HepG2 (cell line): ENCODE data around the gene EPS8L3. TPM values are rescaled to one million over a fixed set of nuclear protein-coding genes. Genes with fewer than 3 reads are reported as not detected.

Source experiments
- ATAC-seq: fragments of 200-7000 bp; cut with Tn5 transposase; 3 replicates; pipeline ENCODE4 v1.9.1; 2020; ENCODE audit warnings: mild to moderate bottlenecking, moderate library complexity
- BruUV-seq: library from RNA; stranded (reverse); fragments of 400-500 nt; replicated peaks from 2 replicates; lab custom pipeline; 2021; lab: Mats Ljungman, UMichigan
- CTCF ChIA-PET: fragments of 300-600 bp; formaldehyde crosslinking; extraction: SDS; loops from one replicate; lab custom pipeline; 2021; ENCODE audit warnings: low total read pairs, inconsistent platforms, low intra/inter-chr PET ratio; lab: Yijun Ruan, JAX
- POLR2A ChIA-PET: fragments of 350-600 bp; sonication (Branson Sonifier 250); formaldehyde crosslinking; loops from one replicate; lab custom pipeline; 2020; ENCODE audit warnings: antibody characterized with exemption, inconsistent platforms; lab: Yijun Ruan, JAX
- DNase-seq: peaks from one replicate; pipeline ENCODE4 v3.0.0-alpha.2; 2015; ENCODE audit warnings: low spot score
- FAIRE-seq: peaks from 3 replicates; lab custom pipeline; 2011; peaks lifted over from hg19 to GRCh38; lab: Jason Lieb, UNC
- H2AFZ ChIP-seq: one replicate; pipeline ENCODE4 v1.6.1; 2011; ENCODE audit warnings: low read length, inconsistent platforms
- H3K27ac ChIP-seq: fragments of 300-600 bp; 3 replicates; pipeline ENCODE4 v1.8.0; 2011; ENCODE audit warnings: mixed run types, mild to moderate bottlenecking, mixed read lengths, low read length, inconsistent platforms; ENCODE audit not compliant: insufficient read depth; ENCODE audit errors: extremely low read length
- H3K27me3 ChIP-seq, 2 experiments: fragments of 200-600 bp in 1 of 2; 2 replicates in 1 of 2; 3 replicates in 1 of 2; pipeline versions ENCODE4 v1.6.0 to v1.8.0; 2011; ENCODE audit warnings: low read length in 2 of 2, mild to moderate bottlenecking in 2 of 2, moderate library complexity in 2 of 2, inconsistent platforms in 1 of 2; ENCODE audit not compliant: insufficient read depth in 2 of 2, control insufficient read depth in 1 of 2
- H3K36me3 ChIP-seq, 2 experiments: fragments of 200-600 bp in 1 of 2; replicated peaks in 1 of 2; 2 replicates in 1 of 2; 3 replicates in 1 of 2; pipeline versions ENCODE4 v1.5.1 to v1.8.0; 2011; ENCODE audit warnings: low read length in 2 of 2, inconsistent platforms in 1 of 2; ENCODE audit not compliant: insufficient read depth in 2 of 2, control insufficient read depth in 1 of 2
- H3K4me1 ChIP-seq: 2 replicates; pipeline ENCODE4 v1.5.1; 2012; ENCODE audit warnings: low read length, inconsistent platforms; ENCODE audit not compliant: insufficient read depth
- H3K4me2 ChIP-seq: 2 replicates; pipeline ENCODE4 v1.6.0; 2011; ENCODE audit warnings: low read depth, low read length, inconsistent platforms
- H3K4me3 ChIP-seq, 3 experiments: fragments of 200-600 bp in 1 of 3; sonication (generic), shearing (Covaris generic) in 1 of 3; replicated peaks in 1 of 3; 2 replicates each; pipeline ENCODE4 v1.5.1; 2011 to 2016; ENCODE audit warnings: low read length in 3 of 3, inconsistent platforms in 2 of 3, low read depth in 2 of 3, mild to moderate bottlenecking in 2 of 3, control low read depth in 1 of 3, mixed read lengths in 1 of 3; ENCODE audit not compliant: insufficient read depth in 1 of 3
- H3K79me2 ChIP-seq: one replicate; pipeline ENCODE4 v1.6.1; 2011; ENCODE audit warnings: low read length, inconsistent platforms; ENCODE audit not compliant: insufficient read depth
- H3K9ac ChIP-seq: 2 replicates; pipeline ENCODE4 v1.6.0; 2011; ENCODE audit warnings: mild to moderate bottlenecking, low read depth, low read length, inconsistent platforms; ENCODE audit not compliant: insufficient read depth
- H3K9me3 ChIP-seq: 2 replicates; pipeline ENCODE4 v1.5.1; 2012; ENCODE audit warnings: mild to moderate bottlenecking, low read length
- H4K20me1 ChIP-seq: 2 replicates; pipeline ENCODE4 v1.6.0; 2011; ENCODE audit warnings: inconsistent platforms, mild to moderate bottlenecking, low read length, moderate library complexity; ENCODE audit not compliant: insufficient read depth
- FOSL1 ChIP-seq: sonication (generic); formaldehyde crosslinking; IDR thresholded peaks from 2 replicates; pipeline ENCODE4 v1.9.0; 2021; ENCODE audit warnings: missing genetic modification reagents, borderline replicate concordance
- HNRNPUL1 ChIP-seq: fragments of 200-400 bp; formaldehyde crosslinking; IDR thresholded peaks from 2 replicates; pipeline ENCODE4 v1.6.1; 2017; ENCODE audit warnings: low read depth, mild to moderate bottlenecking, low read length, moderate library complexity
- MEIS2 ChIP-seq: sonication (generic); formaldehyde crosslinking; IDR thresholded peaks from 2 replicates; pipeline ENCODE4 v1.9.0; 2021; ENCODE audit warnings: mild to moderate bottlenecking, missing genetic modification reagents
- PCBP1 ChIP-seq: fragments of 200-400 bp; formaldehyde crosslinking; IDR thresholded peaks from 2 replicates; pipeline ENCODE4 v1.6.1; 2017; ENCODE audit warnings: mild to moderate bottlenecking, low read depth, low read length, borderline replicate concordance
- RBFOX2 ChIP-seq: fragments of 200-400 bp; formaldehyde crosslinking; IDR thresholded peaks from 2 replicates; pipeline ENCODE4 v1.6.1; 2017; ENCODE audit warnings: low read depth, mild to moderate bottlenecking, low read length
- ZNF3 ChIP-seq: IDR thresholded peaks from 2 replicates; pipeline ENCODE4 v1.7.0; 2017; ENCODE audit warnings: inconsistent platforms
- ZNF446 ChIP-seq: sonication (generic); formaldehyde crosslinking; IDR thresholded peaks from 2 replicates; pipeline ENCODE4 v1.5.0; 2020; ENCODE audit warnings: mild to moderate bottlenecking, missing genetic modification reagents
- ZNF724P ChIP-seq: sonication (generic); formaldehyde crosslinking; IDR thresholded peaks from 2 replicates; pipeline ENCODE4 v1.8.0; 2022; ENCODE audit warnings: missing genetic modification reagents, borderline replicate concordance
- WGBS: methylation state at CpG from one replicate; pipeline ENCODE4 v1.1.6; 2017; ENCODE audit warnings: low lambda C conversion rate; 5-methylcytosine and 5-hydroxymethylcytosine counted together
- in situ Hi-C: cut with HindIII; loops from 2 replicates; pipeline ENCODE4 v1.10.0; 2017; ENCODE audit warnings: low pct_unique_long_range_greater_than_20kb; ENCODE audit not compliant: extremely low pct_ligation_motif_present
- intact Hi-C: fragments of 100-400 bp; cut with micrococcal nuclease; formaldehyde crosslinking; loops from one replicate; pipeline ENCODE4 v1.10.0; 2022; ENCODE audit not compliant: unreplicated experiment
- polyA plus RNA-seq, 8 experiments: library from polyadenylated mRNA; depleted of rRNA in 3 of 8; stranded (reverse) in 7 of 8; unstranded in 1 of 8; fragments of >200 nt; fragmentation: Illumina TruSeq in 4 of 8; extraction: Trizol in 4 of 8; gene quantifications; 2 replicates each; pipeline versions ENCODE4 v1.2.1 to v1.2.3, GENCODE V29; 2011 to 2016; ENCODE audit warnings: low read depth in 4 of 8, missing spikeins in 1 of 8, mixed read lengths in 1 of 8; ENCODE audit not compliant: insufficient read depth in 1 of 8
- total RNA-seq, 5 experiments: library from RNA; depleted of rRNA; stranded (reverse); fragments of >200 nt; fragmentation: Illumina TruSeq; extraction: Trizol; gene quantifications; 2 replicates each; pipeline ENCODE4 v1.2.3, GENCODE V29; 2016; ENCODE audit warnings: low read depth in 1 of 5
- TF ChIP-seq, protein P1 (sequence below): sonication (generic); formaldehyde crosslinking; IDR thresholded peaks from 2 replicates; pipeline ENCODE4 v1.4.0; 2020; ENCODE audit warnings: missing genetic modification reagents
- TF ChIP-seq, protein P2 (sequence below): sonication (generic); formaldehyde crosslinking; IDR thresholded peaks from 2 replicates; pipeline ENCODE4 v1.8.0; 2022; ENCODE audit warnings: mild to moderate bottlenecking, missing genetic modification reagents; ENCODE audit not compliant: insufficient replicate concordance
- TF ChIP-seq, protein P3 (sequence below): sonication (generic); formaldehyde crosslinking; IDR thresholded peaks from 2 replicates; pipeline ENCODE4 v1.5.1; 2020; ENCODE audit warnings: mild to moderate bottlenecking, missing genetic modification reagents, moderate library complexity
- TF ChIP-seq, protein P4 (sequence below): sonication (generic); formaldehyde crosslinking; IDR thresholded peaks from 2 replicates; pipeline ENCODE4 v1.8.0; 2022; ENCODE audit warnings: mild to moderate bottlenecking, missing genetic modification reagents

EPS8L3 gene
- total and polyA plus RNA-seq, 2 of the 13 experiments (the other 11 are each of a cell fraction or from before 2014, with no cell fraction given): 18.2 to 106 TPM

DNA sequence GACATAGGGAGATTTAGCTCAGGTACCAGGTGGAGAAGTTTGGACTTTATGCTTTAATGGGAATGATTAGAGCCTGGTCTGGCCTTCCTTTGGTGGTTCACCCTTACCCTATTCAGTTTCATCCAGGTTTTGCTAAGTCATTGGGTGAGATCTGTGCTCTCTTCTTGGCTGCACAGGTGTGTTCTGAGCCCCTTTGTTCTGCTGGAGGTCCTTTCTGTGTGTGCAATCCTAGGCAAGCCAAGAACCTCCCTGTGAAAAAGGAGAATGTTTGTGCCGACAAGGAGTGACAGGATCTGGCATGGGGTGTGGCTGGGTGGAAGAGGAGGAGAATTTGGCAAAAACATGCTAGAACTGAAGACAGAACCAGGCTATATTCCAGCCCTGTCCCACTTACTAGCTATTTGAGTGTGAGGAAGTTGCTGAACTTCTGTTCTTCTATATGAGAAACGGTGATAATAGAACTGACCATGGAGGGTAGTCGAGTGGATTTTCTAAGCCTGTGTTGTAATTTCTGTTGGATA is 47.1 kb downstream of the EPS8L3 start:
- no peaks in the 10 kb centered on the region for H3K79me2 ChIP-seq
- no peak overlapping the region for H3K4me3 ChIP-seq
- H3K36me3 ChIP-seq: no peaks in the 10 kb centered on the region
- intact Hi-C loops: loop anchor here (10.0 kb wide), 1 partner anchor 268 kb away; the partner anchor contains the start of gene AHCYL1
- H3K27me3 ChIP-seq: peaks cover 3 to 35% of the 10 kb centered on the region in 2 experiments; a peak in 3 of 5 replicates
- ChIA-PET POLR2A (no interaction called here), CTCF (no interaction called here)
- H4K20me1 ChIP-seq: no peaks in the 10 kb centered on the region
- H3K4me1 ChIP-seq: no peaks in the 10 kb centered on the region
- TF ChIP-seq, protein P1, sequence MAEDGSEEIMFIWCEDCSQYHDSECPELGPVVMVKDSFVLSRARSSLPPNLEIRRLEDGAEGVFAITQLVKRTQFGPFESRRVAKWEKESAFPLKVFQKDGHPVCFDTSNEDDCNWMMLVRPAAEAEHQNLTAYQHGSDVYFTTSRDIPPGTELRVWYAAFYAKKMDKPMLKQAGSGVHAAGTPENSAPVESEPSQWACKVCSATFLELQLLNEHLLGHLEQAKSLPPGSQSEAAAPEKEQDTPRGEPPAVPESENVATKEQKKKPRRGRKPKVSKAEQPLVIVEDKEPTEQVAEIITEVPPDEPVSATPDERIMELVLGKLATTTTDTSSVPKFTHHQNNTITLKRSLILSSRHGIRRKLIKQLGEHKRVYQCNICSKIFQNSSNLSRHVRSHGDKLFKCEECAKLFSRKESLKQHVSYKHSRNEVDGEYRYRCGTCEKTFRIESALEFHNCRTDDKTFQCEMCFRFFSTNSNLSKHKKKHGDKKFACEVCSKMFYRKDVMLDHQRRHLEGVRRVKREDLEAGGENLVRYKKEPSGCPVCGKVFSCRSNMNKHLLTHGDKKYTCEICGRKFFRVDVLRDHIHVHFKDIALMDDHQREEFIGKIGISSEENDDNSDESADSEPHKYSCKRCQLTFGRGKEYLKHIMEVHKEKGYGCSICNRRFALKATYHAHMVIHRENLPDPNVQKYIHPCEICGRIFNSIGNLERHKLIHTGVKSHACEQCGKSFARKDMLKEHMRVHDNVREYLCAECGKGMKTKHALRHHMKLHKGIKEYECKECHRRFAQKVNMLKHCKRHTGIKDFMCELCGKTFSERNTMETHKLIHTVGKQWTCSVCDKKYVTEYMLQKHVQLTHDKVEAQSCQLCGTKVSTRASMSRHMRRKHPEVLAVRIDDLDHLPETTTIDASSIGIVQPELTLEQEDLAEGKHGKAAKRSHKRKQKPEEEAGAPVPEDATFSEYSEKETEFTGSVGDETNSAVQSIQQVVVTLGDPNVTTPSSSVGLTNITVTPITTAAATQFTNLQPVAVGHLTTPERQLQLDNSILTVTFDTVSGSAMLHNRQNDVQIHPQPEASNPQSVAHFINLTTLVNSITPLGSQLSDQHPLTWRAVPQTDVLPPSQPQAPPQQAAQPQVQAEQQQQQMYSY (CRISPR knock-in tag): no peak
- TF ChIP-seq MEIS2 (CRISPR knock-in tag) (no peak), RBFOX2 (no peak), PCBP1 (no peak), ZNF3 (CRISPR knock-in tag) (no peak), FOSL1 (CRISPR knock-in tag) (no peak), ZNF446 (CRISPR knock-in tag) (no peak), ZNF724P (CRISPR knock-in tag) (no peak), HNRNPUL1 (no peak)
- TF ChIP-seq, protein P2, sequence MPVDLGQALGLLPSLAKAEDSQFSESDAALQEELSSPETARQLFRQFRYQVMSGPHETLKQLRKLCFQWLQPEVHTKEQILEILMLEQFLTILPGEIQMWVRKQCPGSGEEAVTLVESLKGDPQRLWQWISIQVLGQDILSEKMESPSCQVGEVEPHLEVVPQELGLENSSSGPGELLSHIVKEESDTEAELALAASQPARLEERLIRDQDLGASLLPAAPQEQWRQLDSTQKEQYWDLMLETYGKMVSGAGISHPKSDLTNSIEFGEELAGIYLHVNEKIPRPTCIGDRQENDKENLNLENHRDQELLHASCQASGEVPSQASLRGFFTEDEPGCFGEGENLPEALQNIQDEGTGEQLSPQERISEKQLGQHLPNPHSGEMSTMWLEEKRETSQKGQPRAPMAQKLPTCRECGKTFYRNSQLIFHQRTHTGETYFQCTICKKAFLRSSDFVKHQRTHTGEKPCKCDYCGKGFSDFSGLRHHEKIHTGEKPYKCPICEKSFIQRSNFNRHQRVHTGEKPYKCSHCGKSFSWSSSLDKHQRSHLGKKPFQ (CRISPR knock-in tag): no peak
- TF ChIP-seq, protein P3, sequence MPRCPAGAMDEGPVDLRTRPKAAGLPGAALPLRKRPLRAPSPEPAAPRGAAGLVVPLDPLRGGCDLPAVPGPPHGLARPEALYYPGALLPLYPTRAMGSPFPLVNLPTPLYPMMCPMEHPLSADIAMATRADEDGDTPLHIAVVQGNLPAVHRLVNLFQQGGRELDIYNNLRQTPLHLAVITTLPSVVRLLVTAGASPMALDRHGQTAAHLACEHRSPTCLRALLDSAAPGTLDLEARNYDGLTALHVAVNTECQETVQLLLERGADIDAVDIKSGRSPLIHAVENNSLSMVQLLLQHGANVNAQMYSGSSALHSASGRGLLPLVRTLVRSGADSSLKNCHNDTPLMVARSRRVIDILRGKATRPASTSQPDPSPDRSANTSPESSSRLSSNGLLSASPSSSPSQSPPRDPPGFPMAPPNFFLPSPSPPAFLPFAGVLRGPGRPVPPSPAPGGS (CRISPR knock-in tag): no peak
- TF ChIP-seq, protein P4, sequence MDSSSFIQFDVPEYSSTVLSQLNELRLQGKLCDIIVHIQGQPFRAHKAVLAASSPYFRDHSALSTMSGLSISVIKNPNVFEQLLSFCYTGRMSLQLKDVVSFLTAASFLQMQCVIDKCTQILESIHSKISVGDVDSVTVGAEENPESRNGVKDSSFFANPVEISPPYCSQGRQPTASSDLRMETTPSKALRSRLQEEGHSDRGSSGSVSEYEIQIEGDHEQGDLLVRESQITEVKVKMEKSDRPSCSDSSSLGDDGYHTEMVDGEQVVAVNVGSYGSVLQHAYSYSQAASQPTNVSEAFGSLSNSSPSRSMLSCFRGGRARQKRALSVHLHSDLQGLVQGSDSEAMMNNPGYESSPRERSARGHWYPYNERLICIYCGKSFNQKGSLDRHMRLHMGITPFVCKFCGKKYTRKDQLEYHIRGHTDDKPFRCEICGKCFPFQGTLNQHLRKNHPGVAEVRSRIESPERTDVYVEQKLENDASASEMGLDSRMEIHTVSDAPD (CRISPR knock-in tag): no peak
- no peak for DNase-seq
- no peaks in the 10 kb centered on the region for H3K9me3 ChIP-seq
- BruUV-seq: no TSS peak
- no peak overlapping the region for H3K4me2 ChIP-seq
- no peak overlapping the region for H3K27ac ChIP-seq
- no peak overlapping the region for H3K9ac ChIP-seq
- in situ Hi-C loops: loop anchor here (5.0 to 10.0 kb wide), 3 partner anchors 52 to 172 kb away; partner anchors contain the start of genes GNAI3 and GSTM2
- 7% methylated on average over 3 of the region's 3 CpGs for WGBS
- no peak overlapping the region for H2AFZ ChIP-seq
- no peak for ATAC-seq
- no peak for FAIRE-seq
